ENCODE results near the gene KIR3DL2.
"Not testable (repeated sequence)": the region's sequence is repeated elsewhere in the genome, so short reads cannot be mapped to it uniquely, and the experiment has no call there.

Gene KIR3DL2

GRCh38 chr19:54850061-54850640, at the start of gene KIR3DL2:
Gene KIR3DL2, plus strand, starts transcription at chr19:54850443. Its CDS starts 33 bp downstream, at chr19:54850476.
- not testable (repeated sequence) for H3K4me3 ChIP-seq, H3K27ac ChIP-seq

- Histone ChIP-seq H3K4me3 (no peak within 1 kb of the TSS), H3K27ac (no peak within 1 kb of the TSS)
Measured at GRCh38 chr19:54803410-54803809, 46.8 kb upstream of the KIR3DL2 start, which contains the start of gene KIR2DL4. Gene KIR2DL4, plus strand, starts transcription at chr19:54803610. Its CDS starts 42 bp downstream, at chr19:54803652.

- Histone ChIP-seq H3K27ac (no peak overlapping the region), H3K4me3 (no peak overlapping the region)
Measured at GRCh38 chr19:54804101-54804500, 46.1 kb upstream of the KIR3DL2 start.

GRCh38 chr19:54804571-54804970, 45.7 kb upstream of the KIR3DL2 start:
- Histone ChIP-seq H3K4me3 (no peak overlapping the region), H3K27ac (no peak overlapping the region)

GRCh38 chr19:54805665-54806515, 44.4 kb upstream of the KIR3DL2 start:
- Histone ChIP-seq H3K4me3 (no peak overlapping the region), H3K27ac (no peak overlapping the region)

- no peak overlapping the region for H3K4me3 ChIP-seq
- no peak overlapping the region for H3K27ac ChIP-seq
Measured at GRCh38 chr19:54806516-54806838, 43.8 kb upstream of the KIR3DL2 start.

GRCh38 chr19:54814571-54814970, 35.7 kb upstream of the KIR3DL2 start:
- H3K4me3 ChIP-seq, H3K27ac ChIP-seq: not testable (repeated sequence)

- not testable (repeated sequence) for H3K27ac ChIP-seq, H3K4me3 ChIP-seq
Measured at GRCh38 chr19:54816251-54816650, 34.0 kb upstream of the KIR3DL2 start, which contains the start of gene KIR3DL1. Gene KIR3DL1, plus strand, starts transcription at chr19:54816468.

GRCh38 chr19:54817670-54818536, 32.3 kb upstream of the KIR3DL2 start:
- Histone ChIP-seq H3K27ac (no peak overlapping the region), H3K4me3 (no peak overlapping the region)

GRCh38 chr19:54824416-54824815, 25.8 kb upstream of the KIR3DL2 start:
- not testable (repeated sequence) for H3K27ac ChIP-seq, H3K4me3 ChIP-seq

GRCh38 chr19:54825326-54825725, 24.9 kb upstream of the KIR3DL2 start:
- H3K27ac ChIP-seq, H3K4me3 ChIP-seq: not testable (repeated sequence)

- not testable (repeated sequence) for H3K4me3 ChIP-seq
Measured at GRCh38 chr19:54828064-54828463, 22.2 kb upstream of the KIR3DL2 start.

GRCh38 chr19:54832496-54832895, 17.7 kb upstream of the KIR3DL2 start, which contains the start of gene KIR2DS4:
Gene KIR2DS4, plus strand, starts transcription at chr19:54832676.
- H3K27ac ChIP-seq, H3K4me3 ChIP-seq: not testable (repeated sequence)

More at GRCh38 chr19:54828064-54828463, 22.2 kb upstream of the KIR3DL2 start:
- not testable (repeated sequence) for H3K27ac ChIP-seq

- H3K27ac ChIP-seq: not testable (repeated sequence)
Measured at GRCh38 chr19:54835126-54835525, 15.1 kb upstream of the KIR3DL2 start.

GRCh38 chr19:54837522-54837921, 12.7 kb upstream of the KIR3DL2 start:
- not testable (repeated sequence) for H3K4me3 ChIP-seq, H3K27ac ChIP-seq

More at GRCh38 chr19:54835126-54835525, 15.1 kb upstream of the KIR3DL2 start:
- H3K4me3 ChIP-seq: not testable (repeated sequence)

- not testable (repeated sequence) for H3K4me3 ChIP-seq, H3K27ac ChIP-seq
Measured at GRCh38 chr19:54843171-54843570, 7.1 kb upstream of the KIR3DL2 start.

- Histone ChIP-seq H3K4me3 (no peak overlapping the region), H3K27ac (no peak overlapping the region)
Measured at GRCh38 chr19:54850930-54851329, 687 bp downstream of the KIR3DL2 start.

GRCh38 chr19:54851353-54851752, 1.1 kb downstream of the KIR3DL2 start:
- H3K27ac ChIP-seq: no peak overlapping the region
- H3K4me3 ChIP-seq: no peak overlapping the region

GRCh38 chr19:54855241-54855640, 5.0 kb downstream of the KIR3DL2 start:
- H3K27ac ChIP-seq, H3K4me3 ChIP-seq: not testable (repeated sequence)

- H3K27ac ChIP-seq: not testable (repeated sequence)
Measured at GRCh38 chr19:54858476-54858875, 8.2 kb downstream of the KIR3DL2 start.

More at GRCh38 chr19:54858476-54858875, 8.2 kb downstream of the KIR3DL2 start:
- H3K4me3 ChIP-seq: not testable (repeated sequence)

Data from skin epidermis (tissue), 12 donors.